ENCODE measurements around the gene YAF2.
"Not testable (repeated sequence)": the region's sequence is repeated elsewhere in the genome, so short reads cannot be mapped to it uniquely, and the experiment has no call there.

GRCh38 chr12:42227525-42227924 lies 10.5 kb downstream of the YAF2 start:
- TF ChIP-seq, protein P1, sequence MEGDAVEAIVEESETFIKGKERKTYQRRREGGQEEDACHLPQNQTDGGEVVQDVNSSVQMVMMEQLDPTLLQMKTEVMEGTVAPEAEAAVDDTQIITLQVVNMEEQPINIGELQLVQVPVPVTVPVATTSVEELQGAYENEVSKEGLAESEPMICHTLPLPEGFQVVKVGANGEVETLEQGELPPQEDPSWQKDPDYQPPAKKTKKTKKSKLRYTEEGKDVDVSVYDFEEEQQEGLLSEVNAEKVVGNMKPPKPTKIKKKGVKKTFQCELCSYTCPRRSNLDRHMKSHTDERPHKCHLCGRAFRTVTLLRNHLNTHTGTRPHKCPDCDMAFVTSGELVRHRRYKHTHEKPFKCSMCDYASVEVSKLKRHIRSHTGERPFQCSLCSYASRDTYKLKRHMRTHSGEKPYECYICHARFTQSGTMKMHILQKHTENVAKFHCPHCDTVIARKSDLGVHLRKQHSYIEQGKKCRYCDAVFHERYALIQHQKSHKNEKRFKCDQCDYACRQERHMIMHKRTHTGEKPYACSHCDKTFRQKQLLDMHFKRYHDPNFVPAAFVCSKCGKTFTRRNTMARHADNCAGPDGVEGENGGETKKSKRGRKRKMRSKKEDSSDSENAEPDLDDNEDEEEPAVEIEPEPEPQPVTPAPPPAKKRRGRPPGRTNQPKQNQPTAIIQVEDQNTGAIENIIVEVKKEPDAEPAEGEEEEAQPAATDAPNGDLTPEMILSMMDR (conservative IDR thresholded peaks at IDR 0.05; ENCODE audit: low read depth in 2 of 2), result not testable (repeated sequence)
- not testable (repeated sequence) for TF ChIP-seq EZH2phosphoT487, JUNB (IDR thresholded peaks at IDR 0.05; ENCODE audit: unreplicated experiment)
- TF ChIP-seq, protein P2, sequence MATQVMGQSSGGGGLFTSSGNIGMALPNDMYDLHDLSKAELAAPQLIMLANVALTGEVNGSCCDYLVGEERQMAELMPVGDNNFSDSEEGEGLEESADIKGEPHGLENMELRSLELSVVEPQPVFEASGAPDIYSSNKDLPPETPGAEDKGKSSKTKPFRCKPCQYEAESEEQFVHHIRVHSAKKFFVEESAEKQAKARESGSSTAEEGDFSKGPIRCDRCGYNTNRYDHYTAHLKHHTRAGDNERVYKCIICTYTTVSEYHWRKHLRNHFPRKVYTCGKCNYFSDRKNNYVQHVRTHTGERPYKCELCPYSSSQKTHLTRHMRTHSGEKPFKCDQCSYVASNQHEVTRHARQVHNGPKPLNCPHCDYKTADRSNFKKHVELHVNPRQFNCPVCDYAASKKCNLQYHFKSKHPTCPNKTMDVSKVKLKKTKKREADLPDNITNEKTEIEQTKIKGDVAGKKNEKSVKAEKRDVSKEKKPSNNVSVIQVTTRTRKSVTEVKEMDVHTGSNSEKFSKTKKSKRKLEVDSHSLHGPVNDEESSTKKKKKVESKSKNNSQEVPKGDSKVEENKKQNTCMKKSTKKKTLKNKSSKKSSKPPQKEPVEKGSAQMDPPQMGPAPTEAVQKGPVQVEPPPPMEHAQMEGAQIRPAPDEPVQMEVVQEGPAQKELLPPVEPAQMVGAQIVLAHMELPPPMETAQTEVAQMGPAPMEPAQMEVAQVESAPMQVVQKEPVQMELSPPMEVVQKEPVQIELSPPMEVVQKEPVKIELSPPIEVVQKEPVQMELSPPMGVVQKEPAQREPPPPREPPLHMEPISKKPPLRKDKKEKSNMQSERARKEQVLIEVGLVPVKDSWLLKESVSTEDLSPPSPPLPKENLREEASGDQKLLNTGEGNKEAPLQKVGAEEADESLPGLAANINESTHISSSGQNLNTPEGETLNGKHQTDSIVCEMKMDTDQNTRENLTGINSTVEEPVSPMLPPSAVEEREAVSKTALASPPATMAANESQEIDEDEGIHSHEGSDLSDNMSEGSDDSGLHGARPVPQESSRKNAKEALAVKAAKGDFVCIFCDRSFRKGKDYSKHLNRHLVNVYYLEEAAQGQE (IDR thresholded peaks at IDR 0.05; ENCODE audit: unreplicated experiment), result not testable (repeated sequence)
